PFSK-1 (cell line): ENCODE measurements around the gene CENPP.

Experiments used
- FOXP2 ChIP-seq: optimal IDR thresholded peaks from 2 replicates; pipeline ENCODE3; 2011; ENCODE audit warnings: borderline replicate concordance, control low read depth, inconsistent platforms; ENCODE audit not compliant: insufficient read depth; ENCODE audit errors: extremely low read length, extremely low read depth
- POLR2AphosphoS5 ChIP-seq: IDR thresholded peaks from 2 replicates; pipeline ENCODE4 v1.6.1; 2012; ENCODE audit warnings: low read depth, mild to moderate bottlenecking, control low read depth, low read length, moderate library complexity
- REST ChIP-seq, 2 experiments: IDR thresholded peaks; 2 replicates each; pipeline versions ENCODE4 v1.6.1 to v1.8.0; 2011 to 2012; ENCODE audit warnings: low read depth in 2 of 2, low read length in 2 of 2, control low read depth in 1 of 2, inconsistent platforms in 1 of 2, mild to moderate bottlenecking in 1 of 2, moderate library complexity in 1 of 2; ENCODE audit not compliant: insufficient read depth in 1 of 2
- SIN3A ChIP-seq: IDR thresholded peaks from 2 replicates; pipeline ENCODE4 v1.6.1; 2012; ENCODE audit warnings: mild to moderate bottlenecking, low read length, moderate library complexity, borderline replicate concordance; ENCODE audit not compliant: insufficient read depth
- TAF1 ChIP-seq: IDR thresholded peaks from 2 replicates; pipeline ENCODE4 v1.6.1; 2012; ENCODE audit warnings: low read length, control low read depth, borderline replicate concordance; ENCODE audit not compliant: insufficient read depth

Gene CENPP

GRCh38 chr9:92455217-92455616 lies 129.5 kb downstream of the CENPP start:
- TF ChIP-seq SIN3A, result no peak
- no peak for TF ChIP-seq POLR2AphosphoS5
- TF ChIP-seq REST (IDR thresholded peaks at IDR 0.05; ENCODE audit: insufficient read depth in 1 of 2, low read depth in 2 of 2, low read length in 2 of 2), result no peak
- TF ChIP-seq TAF1, result no peak
- TF ChIP-seq FOXP2, result no peak

DNA sequence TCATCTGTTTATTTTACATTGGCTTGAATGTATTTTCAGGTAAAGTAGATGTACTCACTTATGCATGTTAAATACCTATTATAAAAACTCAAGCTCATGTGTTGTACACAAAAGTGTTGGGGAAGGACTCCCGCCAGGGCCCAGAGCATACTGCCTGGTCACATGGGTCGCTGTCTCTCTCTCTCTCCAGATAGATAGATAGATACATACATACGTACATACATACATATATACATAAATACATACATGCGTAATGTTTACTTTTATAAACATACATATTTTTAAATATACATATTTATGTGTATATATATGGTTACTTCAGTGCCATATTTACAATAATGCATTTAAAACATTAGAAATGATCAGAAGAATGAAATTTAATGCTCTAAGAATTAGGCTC lies 131.8 kb downstream of the CENPP start:
- no peak for TF ChIP-seq POLR2AphosphoS5

DNA sequence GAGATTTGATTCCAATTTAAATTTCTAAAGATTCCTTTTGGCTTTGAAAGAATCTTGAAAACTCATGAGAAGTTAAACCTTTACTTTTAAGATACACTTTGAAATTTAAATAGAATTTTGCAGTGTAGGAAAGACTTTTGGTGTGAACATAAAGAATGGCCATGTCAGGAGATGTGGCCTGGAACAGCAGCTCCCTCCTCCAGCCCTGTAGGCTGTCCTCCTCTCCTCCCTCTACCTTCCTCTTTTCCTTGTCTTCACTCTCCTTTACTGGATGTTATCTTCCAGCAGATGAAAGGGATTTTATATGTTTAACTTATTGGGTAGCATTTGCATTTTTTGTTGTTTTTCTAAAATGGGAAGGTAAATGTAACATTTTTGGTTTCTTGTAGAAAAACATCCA lies 137.6 kb downstream of the CENPP start:
- no peak for TF ChIP-seq POLR2AphosphoS5
- no peak for TF ChIP-seq REST (IDR thresholded peaks at IDR 0.05; ENCODE audit: insufficient read depth in 1 of 2, low read depth in 2 of 2, low read length in 2 of 2)
- no peak for TF ChIP-seq SIN3A
- TF ChIP-seq TAF1, result no peak
- TF ChIP-seq FOXP2, result no peak

- TF ChIP-seq SIN3A (no peak), POLR2AphosphoS5 (no peak), REST (IDR thresholded peaks at IDR 0.05; ENCODE audit: insufficient read depth in 1 of 2, low read depth in 2 of 2, low read length in 2 of 2) (no peak)
Observed at GRCh38 chr9:92463984-92464383, 138.2 kb downstream of the CENPP start.

DNA sequence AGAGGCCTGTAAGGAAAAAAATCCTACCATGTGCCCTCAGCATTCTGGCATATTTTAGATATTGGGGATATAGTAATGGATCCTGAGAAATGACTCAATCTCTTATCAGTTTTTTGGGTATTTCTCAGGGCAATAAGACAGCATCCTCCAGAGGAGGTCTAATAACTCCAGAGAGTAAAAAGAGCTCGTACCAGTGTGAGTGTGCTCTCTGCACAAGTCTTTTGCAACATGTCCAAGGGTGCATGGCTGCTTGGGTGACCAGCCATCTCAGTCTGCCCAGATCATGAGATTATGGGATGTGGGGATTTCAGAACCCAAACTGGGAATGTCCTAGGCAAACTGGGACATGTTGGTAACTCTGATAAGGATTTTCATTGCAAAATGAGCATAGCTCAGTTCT lies 141.3 kb downstream of the CENPP start:
- TF ChIP-seq POLR2AphosphoS5, result no peak
- TF ChIP-seq SIN3A, result no peak
- no peak for TF ChIP-seq TAF1
- no peak for TF ChIP-seq REST (IDR thresholded peaks at IDR 0.05; ENCODE audit: insufficient read depth in 1 of 2, low read depth in 2 of 2, low read length in 2 of 2)
